MM.1S (cell line): ENCODE data around the gene CHRNA7.

Source experiments
- CTCF ChIP-seq: fragments of 300-600 bp; sonication (generic); IDR thresholded peaks from 2 replicates; pipeline ENCODE4 v1.5.1; 2016; ENCODE audit warnings: antibody characterized with exemption, low read length, mixed read lengths
- EZH2phosphoT487 ChIP-seq: fragments of 300-600 bp; sonication (generic); IDR thresholded peaks from 2 replicates; pipeline ENCODE4 v1.6.1; 2018; ENCODE audit warnings: antibody characterized with exemption, low read length

DNA sequence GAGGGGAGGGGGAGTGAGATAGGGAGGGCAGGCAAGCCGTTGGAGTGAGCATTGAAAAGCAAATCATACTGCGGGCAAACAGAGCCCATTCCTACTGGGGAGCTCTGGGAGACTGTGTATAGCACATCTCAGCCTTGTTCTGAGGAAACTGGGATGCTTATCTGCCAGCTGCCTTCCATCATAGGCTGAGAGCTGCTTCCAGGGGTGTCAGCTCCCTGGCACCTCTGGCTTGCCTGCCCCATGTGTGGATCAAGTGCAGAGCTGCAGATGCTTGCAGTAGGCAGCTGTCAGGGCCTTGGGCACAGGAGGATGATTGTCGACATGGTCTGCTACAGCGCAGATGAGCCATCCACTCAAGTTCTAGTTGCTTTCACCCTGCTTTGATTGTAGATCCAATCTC lies 86.8 kb downstream of the CHRNA7 start:
- TF ChIP-seq CTCF (no peak), EZH2phosphoT487 (no peak)
